Astrocyte of the cerebellum (primary cell): ENCODE results near the gene IWS1.
"Not testable (repeated sequence)": the region's sequence is repeated elsewhere in the genome, so short reads cannot be mapped to it uniquely, and the experiment has no call there.

Experiments
- DNase-seq: peaks from one replicate; pipeline ENCODE4 v3.0.0-alpha.2; 2011; ENCODE audit warnings: low read depth
- H3K4me3 ChIP-seq: 2 replicates; pipeline ENCODE4 v1.5.1; 2011; ENCODE audit warnings: mild to moderate bottlenecking, low read depth, low read length, moderate library complexity
- CTCF ChIP-seq: IDR thresholded peaks from 2 replicates; pipeline ENCODE4 v1.5.1; 2012; ENCODE audit warnings: low read length, low read depth, moderate library complexity, mild to moderate bottlenecking; ENCODE audit errors: missing control alignments
- in situ Hi-C: cut with HindIII; loops from 2 replicates; pipeline ENCODE4 v1.10.0; 2017; ENCODE audit warnings: low sequenced_read_pairs

Gene IWS1

DNA sequence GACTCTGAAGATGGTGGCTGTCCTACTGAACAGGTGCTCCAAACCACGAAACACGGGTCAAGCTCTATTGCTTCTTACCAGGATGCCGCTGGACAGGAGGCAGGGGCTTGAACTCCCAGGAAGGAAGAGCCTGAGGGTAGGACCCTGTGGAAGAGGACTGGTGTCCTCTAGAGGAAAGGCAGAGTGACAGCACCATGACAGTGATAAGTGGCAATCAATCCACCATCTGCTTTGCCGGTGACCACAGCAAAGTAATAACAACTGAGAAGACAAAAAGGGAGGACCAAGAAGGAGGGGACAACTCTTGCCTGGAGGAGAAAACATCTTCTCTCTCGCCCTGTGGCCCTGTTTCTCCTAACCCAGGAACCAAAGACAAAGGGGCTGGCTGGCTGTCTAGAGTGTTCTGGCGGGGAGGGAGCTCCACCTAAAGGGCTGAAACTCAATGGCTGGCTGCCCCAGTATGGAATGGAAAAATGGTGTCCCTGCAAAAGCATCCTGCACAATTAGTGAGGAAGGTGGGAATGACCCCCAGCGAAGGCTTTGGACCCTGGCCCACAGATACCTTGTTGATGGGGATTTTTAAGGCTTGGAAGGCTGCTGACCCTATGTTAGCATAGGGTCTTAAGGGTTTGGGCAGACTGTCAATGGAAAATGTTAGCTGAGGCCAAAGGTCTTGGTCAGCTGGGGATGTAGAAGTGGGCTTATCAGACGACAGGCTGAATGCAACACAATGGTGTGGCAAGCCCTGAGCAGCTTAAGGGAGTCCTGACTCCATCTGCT, 72.7 kb downstream of the IWS1 start:
- TF ChIP-seq CTCF: peak; percentile 13
- in situ Hi-C loops: no loop called here
- DNase-seq: no peak
- H3K4me3 ChIP-seq: no peak overlapping the region

DNA sequence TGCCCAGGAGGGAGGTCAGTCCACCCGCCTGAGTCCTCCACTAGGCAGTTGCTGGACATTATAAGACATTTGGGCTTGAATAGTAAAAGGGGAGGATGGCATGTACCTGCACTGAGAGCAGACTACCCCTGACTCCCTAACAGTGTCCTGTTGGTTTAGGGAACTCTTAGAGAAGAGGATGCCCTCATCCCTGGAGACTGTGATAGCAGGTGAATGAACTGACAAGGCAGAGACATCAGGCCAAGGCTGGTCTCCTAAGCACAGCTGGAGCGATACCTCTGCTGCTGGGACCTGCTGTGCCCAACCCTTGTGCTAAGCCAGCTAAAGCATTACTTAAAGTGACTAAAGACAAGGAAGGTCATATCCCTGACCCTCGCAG, 73.3 kb downstream of the IWS1 start:
- no peak overlapping the region for H3K4me3 ChIP-seq
- no peak for DNase-seq
- TF ChIP-seq CTCF: no peak
- in situ Hi-C loops: no loop called here

- DNase-seq, H3K4me3 ChIP-seq, in situ Hi-C loops: not testable (repeated sequence)
These were observed 73.9 kb downstream of the IWS1 start for GRCh38 chr2:127452423-127452822.

DNA sequence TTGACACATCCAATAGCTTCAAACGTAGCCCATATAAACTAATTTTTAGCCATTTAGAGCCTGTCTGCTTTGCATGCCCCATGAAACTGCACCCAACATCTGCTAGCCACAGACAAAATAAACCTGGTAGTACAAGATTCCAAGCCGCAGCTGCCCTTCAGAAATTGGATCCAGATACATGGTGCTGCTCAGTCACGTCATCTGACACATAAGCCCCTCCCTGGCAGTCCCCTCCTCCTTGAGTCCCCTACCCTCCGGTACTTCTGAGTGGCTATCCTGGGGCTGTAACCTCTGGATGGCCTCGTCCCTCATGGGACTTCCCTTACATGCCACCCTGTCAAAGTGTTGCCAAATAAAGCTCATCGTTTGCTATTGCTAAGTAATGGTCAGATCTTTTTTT, 74.3 kb downstream of the IWS1 start:
- DNase-seq: no peak
- in situ Hi-C loops: no loop called here
- TF ChIP-seq CTCF: no peak
- H3K4me3 ChIP-seq: no peak overlapping the region

GRCh38 chr2:127449898-127450297, 76.4 kb downstream of the IWS1 start:
- H3K4me3 ChIP-seq: no peak overlapping the region
- in situ Hi-C loops: no loop called here
- no peak for TF ChIP-seq CTCF
- DNase-seq: no peak

DNA sequence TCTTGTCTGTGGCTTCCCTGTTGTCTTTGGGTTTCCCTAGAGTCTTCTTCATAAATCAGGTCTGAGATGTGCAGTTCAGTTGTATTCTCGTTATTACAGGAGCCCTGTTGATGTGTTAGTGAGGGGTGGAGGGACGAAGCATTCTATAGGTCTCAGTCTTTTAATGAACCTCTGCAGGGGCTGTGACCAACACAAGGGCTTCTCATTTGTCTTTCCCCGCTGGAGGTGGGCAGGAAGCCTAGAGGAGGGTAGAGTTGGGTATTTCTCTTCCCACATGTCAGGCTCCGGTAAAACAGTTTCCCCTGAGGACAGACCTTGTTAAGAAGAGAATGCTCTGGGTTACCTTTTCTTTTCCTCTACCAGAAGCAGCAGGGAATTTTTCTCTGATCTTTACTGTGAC, 76.9 kb downstream of the IWS1 start:
- in situ Hi-C loops: no loop called here
- no peak overlapping the region for H3K4me3 ChIP-seq
- TF ChIP-seq CTCF: no peak
- DNase-seq: no peak

DNA sequence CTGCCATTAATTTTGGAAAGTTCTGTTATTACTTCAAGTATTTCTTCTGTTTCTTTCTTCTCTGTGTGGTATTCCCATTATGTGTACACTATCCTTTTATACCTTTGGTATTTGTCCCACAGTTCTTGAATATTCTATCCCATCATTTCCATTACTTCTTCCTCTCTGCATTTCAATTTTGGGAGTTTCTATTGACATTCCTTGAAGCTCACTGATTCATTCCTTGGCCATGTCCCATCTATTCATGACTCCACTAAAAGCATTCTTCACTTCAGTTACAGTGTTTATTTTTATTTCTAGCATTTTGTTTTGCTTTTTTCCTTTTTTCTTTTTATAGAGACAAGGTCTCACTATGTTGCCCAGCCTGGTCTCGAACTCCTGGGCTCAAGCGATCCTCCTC, 77.8 kb downstream of the IWS1 start:
- in situ Hi-C loops: no loop called here
- no peak overlapping the region for H3K4me3 ChIP-seq
- no peak for TF ChIP-seq CTCF
- DNase-seq: no peak
